Measurements from ENCODE around the gene UPF1. TPM values are rescaled to one million over a fixed set of nuclear protein-coding genes. Genes with fewer than 3 reads are reported as not detected.
"Not testable (repeated sequence)": the region's sequence is repeated elsewhere in the genome, so short reads cannot be mapped to it uniquely, and the experiment has no call there.

UPF1 gene
- polyA plus RNA-seq, 3 donors, result 2.6 to 43.7 (median 3.2) TPM

DNA sequence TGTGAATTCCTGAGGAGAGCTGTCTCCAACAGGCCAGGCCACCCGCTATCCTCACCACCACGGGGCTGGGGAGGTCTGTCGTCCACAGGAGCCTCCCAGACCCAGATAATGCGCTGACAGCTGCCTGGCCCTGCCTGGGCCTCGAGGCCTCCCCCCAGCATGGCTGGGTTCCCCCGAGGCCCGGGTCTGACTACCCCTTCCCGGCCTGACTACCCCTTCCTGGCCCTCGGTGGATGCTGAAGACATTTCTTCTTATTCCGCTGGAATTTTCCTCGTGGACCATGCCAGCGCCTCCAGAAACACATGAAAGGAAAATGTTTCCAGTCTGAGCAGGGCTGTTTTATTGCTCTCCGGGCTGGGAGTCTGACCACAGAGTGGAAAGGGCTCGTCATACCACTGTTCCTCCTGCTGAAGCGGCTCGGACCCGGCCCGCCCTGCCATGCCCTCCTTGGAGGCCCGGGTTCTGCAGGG, 23.9 kb upstream of the UPF1 start:
- no peak overlapping the region for H3K27ac ChIP-seq (ENCODE audit: low read depth in 1 of 2, low read length in 2 of 2)
- intact Hi-C loops (cut with micrococcal nuclease), result no loop called here
- peaks cover 10% of the 10 kb centered on the region in 2 donors for H3K4me1 ChIP-seq (ENCODE audit: control insufficient read depth in 1 of 2, insufficient read depth in 2 of 2, low read length in 2 of 2)
- TF ChIP-seq, protein P1, sequence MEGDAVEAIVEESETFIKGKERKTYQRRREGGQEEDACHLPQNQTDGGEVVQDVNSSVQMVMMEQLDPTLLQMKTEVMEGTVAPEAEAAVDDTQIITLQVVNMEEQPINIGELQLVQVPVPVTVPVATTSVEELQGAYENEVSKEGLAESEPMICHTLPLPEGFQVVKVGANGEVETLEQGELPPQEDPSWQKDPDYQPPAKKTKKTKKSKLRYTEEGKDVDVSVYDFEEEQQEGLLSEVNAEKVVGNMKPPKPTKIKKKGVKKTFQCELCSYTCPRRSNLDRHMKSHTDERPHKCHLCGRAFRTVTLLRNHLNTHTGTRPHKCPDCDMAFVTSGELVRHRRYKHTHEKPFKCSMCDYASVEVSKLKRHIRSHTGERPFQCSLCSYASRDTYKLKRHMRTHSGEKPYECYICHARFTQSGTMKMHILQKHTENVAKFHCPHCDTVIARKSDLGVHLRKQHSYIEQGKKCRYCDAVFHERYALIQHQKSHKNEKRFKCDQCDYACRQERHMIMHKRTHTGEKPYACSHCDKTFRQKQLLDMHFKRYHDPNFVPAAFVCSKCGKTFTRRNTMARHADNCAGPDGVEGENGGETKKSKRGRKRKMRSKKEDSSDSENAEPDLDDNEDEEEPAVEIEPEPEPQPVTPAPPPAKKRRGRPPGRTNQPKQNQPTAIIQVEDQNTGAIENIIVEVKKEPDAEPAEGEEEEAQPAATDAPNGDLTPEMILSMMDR (IDR thresholded peaks at IDR 0.05), result no peak
- H3K4me3 Mint-ChIP-seq, result no peak overlapping the region
- H3K27me3 Mint-ChIP-seq (ENCODE audit: low read depth in 3 of 3), result peaks cover 8 to 35% (median 29%) of the 10 kb centered on the region in 3 donors
- no peaks in the 10 kb centered on the region for H3K36me3 Mint-ChIP-seq
- H3K4me1 Mint-ChIP-seq, result peaks cover 12% of the 10 kb centered on the region
- WGBS (ENCODE audit: insufficient coverage), result 91% methylated on average over 12 of the region's 19 CpGs
- H3K36me3 ChIP-seq (replicated peaks in 1 of 2; ENCODE audit: control insufficient read depth in 1 of 2, insufficient read depth in 2 of 2, low read length in 2 of 2), result no peaks in the 10 kb centered on the region
- H4K20me1 ChIP-seq (ENCODE audit: insufficient read depth, low read length), result no peaks in the 10 kb centered on the region
- H3K4me3 ChIP-seq (replicated peaks in 1 of 3; ENCODE audit: low read depth in 2 of 3, low read length in 3 of 3), result no peak overlapping the region
- no peak for DNase-seq
- H2AFZ ChIP-seq (ENCODE audit: insufficient read depth, low read depth, low read length, poor library complexity, severe bottlenecking), result no peak overlapping the region
- no peaks in the 10 kb centered on the region for H3K79me2 ChIP-seq (ENCODE audit: insufficient read depth, low read length)
- H3K27me3 ChIP-seq (ENCODE audit: control insufficient read depth in 2 of 2, insufficient read depth in 2 of 2, low read length in 2 of 2), result peaks cover 0 to 4% of the 10 kb centered on the region in 2 donors
- H3K27ac Mint-ChIP-seq, result no peak overlapping the region
- peaks cover 0 to 4% (median 0%) of the 10 kb centered on the region in 7 donors for H3K9me3 Mint-ChIP-seq
- H3K9ac ChIP-seq (ENCODE audit: insufficient read depth, low read length, poor library complexity, severe bottlenecking), result no peak overlapping the region
- no peak overlapping the region for H3K4me2 ChIP-seq (replicated peaks; ENCODE audit: extremely low read depth, low read length, poor library complexity, severe bottlenecking)
- H3K9me3 ChIP-seq (replicated peaks in 1 of 2; ENCODE audit: control insufficient read depth in 1 of 2, insufficient read depth in 1 of 2, low read length in 2 of 2), result no peaks in the 10 kb centered on the region

DNA sequence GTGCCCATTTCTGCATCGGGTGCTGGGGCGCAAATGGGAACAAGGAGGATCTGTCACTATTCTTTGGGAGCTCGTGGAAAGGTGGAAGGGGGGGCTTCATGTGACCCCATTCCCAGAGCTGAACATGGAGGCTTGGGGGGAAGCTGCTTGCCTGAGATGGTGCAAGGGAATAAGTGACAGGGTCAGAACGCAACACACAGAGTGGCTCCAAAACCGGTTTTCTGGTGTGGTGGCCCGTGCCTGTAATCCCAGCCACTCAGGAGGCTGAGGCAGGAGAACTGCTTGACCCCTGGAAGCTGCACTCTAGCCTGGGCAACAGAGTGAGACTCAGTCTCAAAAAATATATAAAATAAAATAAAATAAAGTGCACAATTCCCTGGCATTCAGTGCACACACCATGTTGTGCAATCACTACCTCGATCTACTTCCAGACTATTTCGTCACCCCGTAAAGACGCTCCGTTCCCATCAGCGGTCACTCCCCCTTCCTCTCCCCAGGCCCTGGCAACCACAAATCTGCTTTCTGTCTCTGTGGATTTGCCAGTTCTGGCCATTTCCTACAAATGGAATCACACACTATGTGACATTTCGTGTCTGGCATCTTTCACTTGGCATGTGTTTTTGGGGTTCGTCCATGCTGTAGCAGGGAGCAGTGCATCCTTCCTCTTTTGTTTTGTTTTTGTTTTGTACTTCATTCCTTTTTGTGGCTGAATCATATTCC, 22.4 kb upstream of the UPF1 start:
- Histone ChIP-seq H3K4me2 (replicated peaks; ENCODE audit: extremely low read depth, low read length, poor library complexity, severe bottlenecking) (peak overlapping the region; percentile 74), H3K9me3 (replicated peaks in 1 of 2; ENCODE audit: control insufficient read depth in 1 of 2, insufficient read depth in 1 of 2, low read length in 2 of 2) (no peaks in the 10 kb centered on the region), H3K36me3 (replicated peaks in 1 of 2; ENCODE audit: control insufficient read depth in 1 of 2, insufficient read depth in 2 of 2, low read length in 2 of 2) (no peaks in the 10 kb centered on the region), H3K27me3 (ENCODE audit: control insufficient read depth in 2 of 2, insufficient read depth in 2 of 2, low read length in 2 of 2) (peaks cover 0 to 4% of the 10 kb centered on the region in 2 donors), H3K79me2 (ENCODE audit: insufficient read depth, low read length) (no peaks in the 10 kb centered on the region), H2AFZ (ENCODE audit: insufficient read depth, low read depth, low read length, poor library complexity, severe bottlenecking) (peak overlapping the region; percentile 43), H4K20me1 (ENCODE audit: insufficient read depth, low read length) (no peaks in the 10 kb centered on the region), H3K4me3 (replicated peaks in 1 of 3; ENCODE audit: low read depth in 2 of 3, low read length in 3 of 3) (peak overlapping the region; percentile 18 to 66 (median 31)), H3K4me1 (ENCODE audit: control insufficient read depth in 1 of 2, insufficient read depth in 2 of 2, low read length in 2 of 2) (peaks cover 10% of the 10 kb centered on the region in 2 donors), H3K27ac (ENCODE audit: low read depth in 1 of 2, low read length in 2 of 2) (no peak overlapping the region), H3K9ac (ENCODE audit: insufficient read depth, low read length, poor library complexity, severe bottlenecking) (no peak overlapping the region)
- Mint-ChIP-seq H3K4me3 (peak overlapping the region; percentile 69 to 87), H3K27ac (peak overlapping the region in 2 of 7 donors; percentile 7 to 56), H3K27me3 (ENCODE audit: low read depth in 3 of 3) (peaks cover 9 to 38% (median 31%) of the 10 kb centered on the region in 3 donors), H3K4me1 (peaks cover 12% of the 10 kb centered on the region), H3K9me3 (peaks cover 0 to 2% (median 0%) of the 10 kb centered on the region in 7 donors), H3K36me3 (no peaks in the 10 kb centered on the region)
- intact Hi-C loops (cut with micrococcal nuclease), result no loop called here
- TF ChIP-seq, protein P1 (IDR thresholded peaks at IDR 0.05), result no peak
- WGBS (ENCODE audit: insufficient coverage), result 28% methylated on average over 12 of the region's 14 CpGs
- DNase-seq, result peak; percentile 42 to 56 (median 53)

DNA sequence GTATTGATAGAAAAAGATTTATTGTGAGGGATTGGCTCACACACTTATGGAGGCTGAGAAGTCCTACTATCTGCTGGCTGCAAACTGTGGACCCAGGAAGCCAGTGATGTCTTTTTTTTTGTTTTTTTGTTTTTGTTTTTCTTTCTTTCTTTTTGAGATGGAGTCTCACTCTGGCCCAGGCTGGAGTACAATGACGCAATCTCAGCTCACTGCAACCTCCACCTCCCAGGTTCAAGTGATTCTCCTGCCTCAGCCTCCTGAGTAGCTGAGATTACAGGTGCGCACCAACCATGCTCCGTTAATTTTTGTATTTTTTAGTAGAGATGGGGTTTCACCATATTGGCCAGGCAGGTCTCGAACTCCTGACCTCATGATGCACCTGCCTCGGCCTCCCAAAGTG, 20.1 kb upstream of the UPF1 start:
- H3K27ac Mint-ChIP-seq; H3K27ac ChIP-seq (ENCODE audit: low read depth in 1 of 2, low read length in 2 of 2); H3K36me3 ChIP-seq (replicated peaks in 1 of 2; ENCODE audit: control insufficient read depth in 1 of 2, insufficient read depth in 2 of 2, low read length in 2 of 2); H4K20me1 ChIP-seq (ENCODE audit: insufficient read depth, low read length); H3K4me3 ChIP-seq (replicated peaks in 1 of 3; ENCODE audit: low read depth in 2 of 3, low read length in 3 of 3); H3K36me3 Mint-ChIP-seq; H3K9ac ChIP-seq (ENCODE audit: insufficient read depth, low read length, poor library complexity, severe bottlenecking); H3K4me3 Mint-ChIP-seq; H3K9me3 ChIP-seq (replicated peaks in 1 of 2; ENCODE audit: control insufficient read depth in 1 of 2, insufficient read depth in 1 of 2, low read length in 2 of 2); H3K79me2 ChIP-seq (ENCODE audit: insufficient read depth, low read length); H3K9me3 Mint-ChIP-seq; H3K4me2 ChIP-seq (replicated peaks; ENCODE audit: extremely low read depth, low read length, poor library complexity, severe bottlenecking); DNase-seq; H2AFZ ChIP-seq (ENCODE audit: insufficient read depth, low read depth, low read length, poor library complexity, severe bottlenecking); H3K27me3 ChIP-seq (ENCODE audit: control insufficient read depth in 2 of 2, insufficient read depth in 2 of 2, low read length in 2 of 2); intact Hi-C loops (cut with micrococcal nuclease); H3K4me1 ChIP-seq (ENCODE audit: control insufficient read depth in 1 of 2, insufficient read depth in 2 of 2, low read length in 2 of 2): not testable (repeated sequence)
- H3K27me3 Mint-ChIP-seq (ENCODE audit: low read depth in 3 of 3), result peaks cover 9 to 43% (median 27%) of the 10 kb centered on the region in 3 donors
- 100% methylated on average over 2 of the region's 5 CpGs for WGBS (ENCODE audit: insufficient coverage)
- H3K4me1 Mint-ChIP-seq, result peaks cover 12% of the 10 kb centered on the region

Measured in CD14-positive monocyte (primary cell).